DND-41 (cell line): ENCODE results near the gene ADD1.
A peak's percentile ranks its signal among the peaks of the same experiment; 100 is the strongest.

Experiments used
- ATAC-seq: fragments of 200-7000 bp; cut with Tn5 transposase; 3 replicates; pipeline ENCODE4 v1.9.1; 2021; ENCODE audit warnings: low read depth; ENCODE audit not compliant: insufficient read depth
- DNase-seq: peaks from one replicate; pipeline ENCODE4 v3.0.0-alpha.2; 2020
- H2AFZ ChIP-seq: 2 replicates; pipeline ENCODE4 v1.6.0; 2012; ENCODE audit warnings: low read depth, low read length
- H3K27ac ChIP-seq: 2 replicates; pipeline ENCODE4 v1.5.1; 2012; ENCODE audit warnings: low read length, inconsistent platforms
- H3K27me3 ChIP-seq: fragments of 200-600 bp; sonication (generic); 2 replicates; pipeline ENCODE4 v1.6.0; 2012; ENCODE audit warnings: low read length, mild to moderate bottlenecking, inconsistent platforms; ENCODE audit not compliant: insufficient read depth, poor library complexity
- H3K36me3 ChIP-seq: 2 replicates; pipeline ENCODE4 v1.5.1; 2012; ENCODE audit warnings: low read length, inconsistent platforms; ENCODE audit not compliant: insufficient read depth
- H3K4me1 ChIP-seq: 2 replicates; pipeline ENCODE4 v1.5.1; 2012; ENCODE audit warnings: mild to moderate bottlenecking, low read length; ENCODE audit not compliant: insufficient read depth
- H3K4me2 ChIP-seq: 2 replicates; pipeline ENCODE4 v1.6.0; 2012; ENCODE audit warnings: mild to moderate bottlenecking, moderate library complexity, low read length, inconsistent platforms; ENCODE audit not compliant: insufficient read depth
- H3K4me3 ChIP-seq, 2 experiments: fragments of 200-600 bp in 1 of 2; shearing (Covaris generic) in 1 of 2; 2 replicates each; pipeline ENCODE4 v1.5.1; 2012 to 2016; ENCODE audit warnings: inconsistent platforms in 2 of 2, low read length in 2 of 2, mild to moderate bottlenecking in 2 of 2, low read depth in 1 of 2, moderate library complexity in 1 of 2
- H3K79me2 ChIP-seq: 2 replicates; pipeline ENCODE4 v1.6.0; 2012; ENCODE audit warnings: low read length, inconsistent platforms; ENCODE audit not compliant: insufficient read depth
- H3K9ac ChIP-seq: 2 replicates; pipeline ENCODE4 v1.6.0; 2012; ENCODE audit warnings: low read depth, mild to moderate bottlenecking, inconsistent platforms, low read length, moderate library complexity
- H3K9me3 ChIP-seq: 2 replicates; pipeline ENCODE4 v1.5.1; 2012; ENCODE audit warnings: low read length, moderate library complexity, mild to moderate bottlenecking, inconsistent platforms; ENCODE audit not compliant: insufficient read depth, severe bottlenecking
- H4K20me1 ChIP-seq: 2 replicates; pipeline ENCODE4 v1.6.0; 2012; ENCODE audit warnings: low read length; ENCODE audit not compliant: insufficient read depth
- EZH2 ChIP-seq: IDR thresholded peaks from 3 replicates; pipeline ENCODE4 v1.6.1; 2012; ENCODE audit warnings: borderline replicate concordance, low read depth, mild to moderate bottlenecking, moderate library complexity, low read length, inconsistent platforms; ENCODE audit not compliant: severe bottlenecking
- TF ChIP-seq, protein P1 (sequence below): IDR thresholded peaks from 2 replicates; pipeline ENCODE4 v1.5.1; 2012; ENCODE audit warnings: borderline replicate concordance, low read length, moderate library complexity, mild to moderate bottlenecking; ENCODE audit not compliant: poor library complexity, severe bottlenecking; ENCODE audit errors: extremely low read depth

Gene ADD1

DNA sequence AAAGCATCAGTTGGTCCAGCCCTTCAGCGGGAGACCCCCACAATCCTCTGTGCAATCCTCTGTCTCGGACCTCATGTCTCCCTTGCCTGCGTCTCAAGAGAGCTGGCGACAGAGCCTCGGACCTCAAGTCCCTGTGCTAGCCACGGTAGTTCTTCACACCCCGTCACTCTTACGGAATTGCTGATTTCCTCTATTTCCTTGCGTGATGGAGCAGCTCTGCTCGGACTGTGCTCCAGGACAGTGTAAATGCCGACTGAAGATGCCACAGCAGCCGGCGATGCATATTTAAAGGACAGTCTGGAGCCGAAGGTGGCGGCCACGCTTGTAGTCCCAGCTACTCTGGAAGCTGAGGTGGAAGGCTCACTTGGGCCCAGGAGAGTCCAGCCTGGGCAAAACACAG is 121.6 kb downstream of the ADD1 start:
- no peak for ATAC-seq
- Histone ChIP-seq H3K4me2 (peak overlapping the region; percentile 82; the same call in 1 of the 2 replicates), H3K27ac (no peak overlapping the region)

DNA sequence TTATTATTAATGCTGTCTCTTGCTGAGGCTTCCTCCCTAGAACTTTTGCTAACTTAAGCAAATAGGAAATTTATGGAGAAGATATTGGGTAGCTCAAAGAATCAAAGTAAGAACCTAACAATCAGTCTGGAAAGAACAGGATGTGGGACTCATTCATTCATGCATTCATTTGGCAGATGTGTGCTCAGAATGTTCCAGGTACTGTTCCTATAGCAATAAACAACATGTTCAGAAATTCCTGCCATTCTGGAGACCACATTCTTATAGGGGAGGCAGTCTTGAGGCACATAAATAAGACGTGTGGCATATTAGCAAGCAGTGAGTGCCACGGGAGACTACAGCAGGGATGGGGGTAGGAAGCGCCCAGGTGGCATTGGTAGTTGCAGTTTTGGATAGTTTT is 124.7 kb downstream of the ADD1 start:
- Histone ChIP-seq H4K20me1 (no peaks in the 10 kb centered on the region), H3K4me2 (no peak overlapping the region), H2AFZ (no peak overlapping the region), H3K4me3 (no peak overlapping the region), H3K27ac (no peak overlapping the region), H3K9me3 (no peaks in the 10 kb centered on the region), H3K79me2 (peaks cover 10% of the 10 kb centered on the region), H3K27me3 (no peaks in the 10 kb centered on the region), H3K4me1 (peaks cover 14% of the 10 kb centered on the region), H3K9ac (no peak overlapping the region), H3K36me3 (peaks cover 7% of the 10 kb centered on the region; the same call in 1 of the 2 replicates)
- ATAC-seq (no peak), DNase-seq (no peak)
- TF ChIP-seq, protein P1, sequence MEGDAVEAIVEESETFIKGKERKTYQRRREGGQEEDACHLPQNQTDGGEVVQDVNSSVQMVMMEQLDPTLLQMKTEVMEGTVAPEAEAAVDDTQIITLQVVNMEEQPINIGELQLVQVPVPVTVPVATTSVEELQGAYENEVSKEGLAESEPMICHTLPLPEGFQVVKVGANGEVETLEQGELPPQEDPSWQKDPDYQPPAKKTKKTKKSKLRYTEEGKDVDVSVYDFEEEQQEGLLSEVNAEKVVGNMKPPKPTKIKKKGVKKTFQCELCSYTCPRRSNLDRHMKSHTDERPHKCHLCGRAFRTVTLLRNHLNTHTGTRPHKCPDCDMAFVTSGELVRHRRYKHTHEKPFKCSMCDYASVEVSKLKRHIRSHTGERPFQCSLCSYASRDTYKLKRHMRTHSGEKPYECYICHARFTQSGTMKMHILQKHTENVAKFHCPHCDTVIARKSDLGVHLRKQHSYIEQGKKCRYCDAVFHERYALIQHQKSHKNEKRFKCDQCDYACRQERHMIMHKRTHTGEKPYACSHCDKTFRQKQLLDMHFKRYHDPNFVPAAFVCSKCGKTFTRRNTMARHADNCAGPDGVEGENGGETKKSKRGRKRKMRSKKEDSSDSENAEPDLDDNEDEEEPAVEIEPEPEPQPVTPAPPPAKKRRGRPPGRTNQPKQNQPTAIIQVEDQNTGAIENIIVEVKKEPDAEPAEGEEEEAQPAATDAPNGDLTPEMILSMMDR, result no peak
- TF ChIP-seq EZH2, result no peak

More for the DNA sequence above, 121.6 kb downstream of the ADD1 start:
- H4K20me1 ChIP-seq, result peaks cover 13% of the 10 kb centered on the region
- no peak overlapping the region; a peak in 1 of 4 replicates for H3K4me3 ChIP-seq
- H3K9ac ChIP-seq, result no peak overlapping the region
- peaks cover 33% of the 10 kb centered on the region for H3K79me2 ChIP-seq
- no peak for DNase-seq
- TF ChIP-seq EZH2, result no peak
- TF ChIP-seq, protein P1, result no peak
- no peaks in the 10 kb centered on the region for H3K9me3 ChIP-seq
- H3K36me3 ChIP-seq, result peaks cover 7% of the 10 kb centered on the region
- peaks cover 29% of the 10 kb centered on the region for H3K4me1 ChIP-seq
- no peaks in the 10 kb centered on the region for H3K27me3 ChIP-seq
- no peak overlapping the region for H2AFZ ChIP-seq

DNA sequence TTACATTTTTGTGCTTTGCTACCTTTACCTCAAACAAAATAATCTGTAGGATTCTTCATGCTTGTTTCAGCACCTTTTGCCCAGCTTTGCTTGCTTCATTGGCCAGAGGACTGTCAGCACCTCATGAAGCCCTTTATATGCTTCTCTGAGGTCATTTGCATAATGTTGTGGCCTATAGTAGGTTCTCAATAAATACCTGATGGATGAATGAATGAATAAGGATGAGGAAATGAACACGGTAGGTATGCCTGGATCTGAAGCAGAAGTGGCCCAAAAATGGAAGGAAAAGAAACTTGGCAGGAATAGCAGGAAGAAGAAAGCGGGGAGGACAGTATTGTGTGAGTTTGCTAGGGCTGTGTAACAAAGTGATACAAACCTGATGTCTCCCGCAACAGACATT is 127.6 kb downstream of the ADD1 start:
- Histone ChIP-seq H3K4me2 (no peak overlapping the region), H3K79me2 (no peaks in the 10 kb centered on the region), H4K20me1 (no peaks in the 10 kb centered on the region), H3K4me1 (no peaks in the 10 kb centered on the region), H3K9ac (no peak overlapping the region), H3K27ac (no peak overlapping the region), H3K36me3 (no peaks in the 10 kb centered on the region), H3K9me3 (no peaks in the 10 kb centered on the region), H2AFZ (no peak overlapping the region), H3K27me3 (no peaks in the 10 kb centered on the region), H3K4me3 (no peak overlapping the region)
- DNase-seq (no peak), ATAC-seq (no peak)
- TF ChIP-seq, protein P1, result no peak
- no peak for TF ChIP-seq EZH2
